DND-41 (cell line): ENCODE results near the gene OSBPL10.

Experiments
- ATAC-seq: fragments of 200-7000 bp; cut with Tn5 transposase; 3 replicates; pipeline ENCODE4 v1.9.1; 2021; ENCODE audit warnings: low read depth; ENCODE audit not compliant: insufficient read depth
- DNase-seq: peaks from one replicate; pipeline ENCODE4 v3.0.0-alpha.2; 2020
- H2AFZ ChIP-seq: 2 replicates; pipeline ENCODE4 v1.6.0; 2012; ENCODE audit warnings: low read depth, low read length
- H3K27ac ChIP-seq: 2 replicates; pipeline ENCODE4 v1.5.1; 2012; ENCODE audit warnings: low read length, inconsistent platforms
- H3K27me3 ChIP-seq: fragments of 200-600 bp; sonication (generic); 2 replicates; pipeline ENCODE4 v1.6.0; 2012; ENCODE audit warnings: low read length, mild to moderate bottlenecking, inconsistent platforms; ENCODE audit not compliant: insufficient read depth, poor library complexity
- H3K36me3 ChIP-seq: 2 replicates; pipeline ENCODE4 v1.5.1; 2012; ENCODE audit warnings: low read length, inconsistent platforms; ENCODE audit not compliant: insufficient read depth
- H3K4me1 ChIP-seq: 2 replicates; pipeline ENCODE4 v1.5.1; 2012; ENCODE audit warnings: mild to moderate bottlenecking, low read length; ENCODE audit not compliant: insufficient read depth
- H3K4me2 ChIP-seq: 2 replicates; pipeline ENCODE4 v1.6.0; 2012; ENCODE audit warnings: mild to moderate bottlenecking, moderate library complexity, low read length, inconsistent platforms; ENCODE audit not compliant: insufficient read depth
- H3K4me3 ChIP-seq, 2 experiments: fragments of 200-600 bp in 1 of 2; shearing (Covaris generic) in 1 of 2; 2 replicates each; pipeline ENCODE4 v1.5.1; 2012 to 2016; ENCODE audit warnings: inconsistent platforms in 2 of 2, low read length in 2 of 2, mild to moderate bottlenecking in 2 of 2, low read depth in 1 of 2, moderate library complexity in 1 of 2
- H3K79me2 ChIP-seq: 2 replicates; pipeline ENCODE4 v1.6.0; 2012; ENCODE audit warnings: low read length, inconsistent platforms; ENCODE audit not compliant: insufficient read depth
- H3K9ac ChIP-seq: 2 replicates; pipeline ENCODE4 v1.6.0; 2012; ENCODE audit warnings: low read depth, mild to moderate bottlenecking, inconsistent platforms, low read length, moderate library complexity
- H3K9me3 ChIP-seq: 2 replicates; pipeline ENCODE4 v1.5.1; 2012; ENCODE audit warnings: low read length, moderate library complexity, mild to moderate bottlenecking, inconsistent platforms; ENCODE audit not compliant: insufficient read depth, severe bottlenecking
- H4K20me1 ChIP-seq: 2 replicates; pipeline ENCODE4 v1.6.0; 2012; ENCODE audit warnings: low read length; ENCODE audit not compliant: insufficient read depth
- EZH2 ChIP-seq: IDR thresholded peaks from 3 replicates; pipeline ENCODE4 v1.6.1; 2012; ENCODE audit warnings: borderline replicate concordance, low read depth, mild to moderate bottlenecking, moderate library complexity, low read length, inconsistent platforms; ENCODE audit not compliant: severe bottlenecking
- TF ChIP-seq, protein P1 (sequence below): IDR thresholded peaks from 2 replicates; pipeline ENCODE4 v1.5.1; 2012; ENCODE audit warnings: borderline replicate concordance, low read length, moderate library complexity, mild to moderate bottlenecking; ENCODE audit not compliant: poor library complexity, severe bottlenecking; ENCODE audit errors: extremely low read depth

The OSBPL10 gene

DNA sequence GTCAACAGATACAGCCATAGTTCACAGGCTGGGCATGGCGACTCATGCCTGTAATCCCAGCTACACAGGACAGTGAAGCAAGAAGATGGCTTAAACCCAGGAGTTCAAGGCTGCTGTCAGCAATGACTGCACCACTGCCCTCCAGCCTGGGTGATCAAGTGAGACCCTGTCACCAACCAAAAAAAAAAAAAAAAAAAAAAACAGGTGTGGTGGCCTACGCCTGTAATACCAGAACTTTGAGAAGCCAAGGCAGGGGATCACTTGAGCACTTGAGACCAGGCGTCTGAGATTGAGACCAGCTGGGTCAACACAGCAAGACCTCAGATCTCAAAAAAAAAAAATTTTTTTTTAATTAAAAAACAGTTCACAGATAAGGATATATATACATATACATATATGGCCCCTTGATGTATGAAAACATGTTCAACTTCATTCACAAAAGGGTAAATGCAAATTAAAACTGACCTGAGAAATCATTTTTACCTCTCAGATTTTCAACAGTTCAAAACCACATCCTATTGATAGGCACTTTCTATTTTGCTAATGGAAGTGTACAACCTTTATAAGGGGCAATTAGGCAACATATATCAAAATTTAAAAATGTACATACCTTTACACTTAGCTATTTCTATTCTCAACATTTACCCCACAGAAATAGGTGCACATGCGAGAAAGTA is 51.1 kb downstream of the OSBPL10 start:
- Histone ChIP-seq H3K9ac (no peak overlapping the region), H3K27ac (no peak overlapping the region), H4K20me1 (no peaks in the 10 kb centered on the region), H3K9me3 (no peaks in the 10 kb centered on the region), H3K79me2 (no peaks in the 10 kb centered on the region), H2AFZ (no peak overlapping the region), H3K4me2 (no peak overlapping the region), H3K36me3 (no peaks in the 10 kb centered on the region), H3K27me3 (no peaks in the 10 kb centered on the region), H3K4me3 (no peak overlapping the region), H3K4me1 (peaks cover 12% of the 10 kb centered on the region)
- ATAC-seq (no peak), DNase-seq (no peak)
- TF ChIP-seq EZH2: no peak
- TF ChIP-seq, protein P1, sequence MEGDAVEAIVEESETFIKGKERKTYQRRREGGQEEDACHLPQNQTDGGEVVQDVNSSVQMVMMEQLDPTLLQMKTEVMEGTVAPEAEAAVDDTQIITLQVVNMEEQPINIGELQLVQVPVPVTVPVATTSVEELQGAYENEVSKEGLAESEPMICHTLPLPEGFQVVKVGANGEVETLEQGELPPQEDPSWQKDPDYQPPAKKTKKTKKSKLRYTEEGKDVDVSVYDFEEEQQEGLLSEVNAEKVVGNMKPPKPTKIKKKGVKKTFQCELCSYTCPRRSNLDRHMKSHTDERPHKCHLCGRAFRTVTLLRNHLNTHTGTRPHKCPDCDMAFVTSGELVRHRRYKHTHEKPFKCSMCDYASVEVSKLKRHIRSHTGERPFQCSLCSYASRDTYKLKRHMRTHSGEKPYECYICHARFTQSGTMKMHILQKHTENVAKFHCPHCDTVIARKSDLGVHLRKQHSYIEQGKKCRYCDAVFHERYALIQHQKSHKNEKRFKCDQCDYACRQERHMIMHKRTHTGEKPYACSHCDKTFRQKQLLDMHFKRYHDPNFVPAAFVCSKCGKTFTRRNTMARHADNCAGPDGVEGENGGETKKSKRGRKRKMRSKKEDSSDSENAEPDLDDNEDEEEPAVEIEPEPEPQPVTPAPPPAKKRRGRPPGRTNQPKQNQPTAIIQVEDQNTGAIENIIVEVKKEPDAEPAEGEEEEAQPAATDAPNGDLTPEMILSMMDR: no peak

DNA sequence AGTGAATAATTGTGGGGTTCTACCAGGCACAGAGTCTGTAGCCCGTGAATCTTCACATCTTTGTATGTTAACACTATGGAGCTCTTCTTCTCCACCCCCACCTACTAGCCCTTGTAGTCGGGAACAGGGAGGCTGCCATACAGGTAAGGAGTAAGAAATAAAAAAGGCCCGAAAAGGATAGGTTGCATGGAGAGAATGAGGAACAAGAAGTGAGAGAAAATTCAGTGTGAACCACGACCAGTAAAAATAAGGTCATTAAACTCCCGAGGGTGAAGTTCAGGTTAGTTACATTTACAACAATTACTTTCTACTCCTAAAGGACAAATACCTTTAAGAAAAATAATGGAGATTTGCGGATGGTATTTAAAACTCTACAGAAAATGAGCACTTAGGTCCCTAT is 53.3 kb downstream of the OSBPL10 start:
- Histone ChIP-seq H3K36me3 (no peaks in the 10 kb centered on the region), H3K27ac (no peak overlapping the region), H3K9me3 (no peaks in the 10 kb centered on the region), H3K4me2 (no peak overlapping the region), H2AFZ (no peak overlapping the region), H3K4me3 (no peak overlapping the region), H3K79me2 (no peaks in the 10 kb centered on the region), H3K4me1 (no peaks in the 10 kb centered on the region), H3K9ac (no peak overlapping the region), H3K27me3 (no peaks in the 10 kb centered on the region), H4K20me1 (no peaks in the 10 kb centered on the region)
- no peak for ATAC-seq
- TF ChIP-seq, protein P1: no peak
- TF ChIP-seq EZH2: no peak
- DNase-seq: no peak

DNA sequence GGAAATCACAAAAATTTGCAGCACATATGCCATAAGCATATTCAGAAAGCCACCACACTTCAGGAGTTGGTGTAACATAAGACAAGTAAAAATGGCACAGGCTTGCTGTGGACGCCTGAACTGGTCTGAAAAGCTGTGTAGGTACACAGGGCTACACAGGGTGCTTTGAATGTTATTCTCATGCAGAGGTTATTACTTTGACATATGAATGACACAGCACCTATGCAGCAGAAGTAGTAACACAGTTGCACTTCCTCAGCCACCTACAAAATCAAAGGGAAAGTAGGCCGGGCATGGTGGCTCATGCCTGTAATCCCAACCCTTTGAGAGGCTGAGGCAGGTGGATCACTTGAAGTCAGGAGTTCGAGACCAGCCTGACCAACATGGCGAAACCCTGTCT is 54.5 kb downstream of the OSBPL10 start:
- no peak overlapping the region for H2AFZ ChIP-seq
- H3K4me1 ChIP-seq: no peaks in the 10 kb centered on the region
- no peaks in the 10 kb centered on the region for H3K79me2 ChIP-seq
- no peaks in the 10 kb centered on the region for H3K36me3 ChIP-seq
- TF ChIP-seq, protein P1: no peak
- no peak for TF ChIP-seq EZH2
- no peaks in the 10 kb centered on the region for H4K20me1 ChIP-seq
- H3K27me3 ChIP-seq: no peaks in the 10 kb centered on the region
- ATAC-seq (no peak), DNase-seq (no peak)
- no peak overlapping the region for H3K4me3 ChIP-seq
- no peak overlapping the region for H3K4me2 ChIP-seq
- no peak overlapping the region for H3K9ac ChIP-seq
- no peaks in the 10 kb centered on the region for H3K9me3 ChIP-seq
- no peak overlapping the region for H3K27ac ChIP-seq

DNA sequence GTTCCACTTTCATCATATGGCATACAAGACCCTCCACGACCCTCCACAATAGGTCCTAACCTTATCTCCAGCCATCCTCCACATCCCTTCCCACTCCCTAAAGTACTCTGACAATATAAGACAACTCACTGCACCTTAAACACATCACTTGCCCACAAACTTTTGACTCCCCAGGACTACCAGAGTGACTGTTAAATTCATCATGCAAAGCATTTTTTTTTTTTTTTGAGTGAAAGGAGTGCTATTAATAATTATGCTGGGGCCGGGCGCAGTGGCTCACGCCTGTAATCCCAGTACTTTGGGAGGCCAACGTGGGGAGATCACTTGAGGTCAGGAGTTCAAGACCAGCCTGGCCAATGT is 55.8 kb downstream of the OSBPL10 start:
- H3K4me2 ChIP-seq: no peak overlapping the region
- H3K36me3 ChIP-seq: no peaks in the 10 kb centered on the region
- H3K79me2 ChIP-seq: no peaks in the 10 kb centered on the region
- no peak overlapping the region for H3K4me3 ChIP-seq
- ATAC-seq: no peak
- peak overlapping the region; percentile 26; the same call in 1 of the 2 replicates for H2AFZ ChIP-seq
- no peaks in the 10 kb centered on the region for H3K27me3 ChIP-seq
- H3K27ac ChIP-seq: no peak overlapping the region
- no peaks in the 10 kb centered on the region for H4K20me1 ChIP-seq
- TF ChIP-seq, protein P1: no peak
- TF ChIP-seq EZH2: no peak
- DNase-seq: no peak
- H3K9ac ChIP-seq: no peak overlapping the region
- peaks cover 3% of the 10 kb centered on the region; the same call in 1 of the 2 replicates for H3K4me1 ChIP-seq
- H3K9me3 ChIP-seq: peaks cover 5% of the 10 kb centered on the region
